ENCODE results near the gene SCG3.

- TF ChIP-seq ZNF274 (IDR thresholded peaks at IDR 0.05; ENCODE audit: low read depth, low read length) (no peak), YY1 (IDR thresholded peaks at IDR 0.05; ENCODE audit: insufficient read depth, insufficient read length) (no peak)
Measured at GRCh38 chr15:51696566-51696965, 15.3 kb downstream of the SCG3 start.
